ENCODE measurements around the gene CKB.

Gene CKB

DNA sequence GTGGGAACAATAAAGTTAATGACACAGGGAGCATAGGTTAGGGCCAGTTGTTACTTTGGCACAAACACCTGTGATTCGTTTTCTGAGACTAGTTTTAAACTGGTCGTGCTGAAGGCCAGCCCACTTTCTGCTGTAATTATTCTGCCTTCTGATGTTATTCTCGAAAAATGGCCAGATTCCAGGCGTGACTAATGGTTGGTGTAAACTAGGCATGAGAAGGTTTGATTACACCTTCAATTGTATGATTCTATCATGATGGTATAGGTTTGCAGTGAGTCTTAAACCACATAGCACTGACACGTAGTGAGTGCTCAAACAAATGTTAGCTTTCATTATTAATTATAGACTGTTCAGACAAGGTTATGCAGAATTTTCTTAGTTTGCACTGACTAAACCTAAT, 39.0 kb downstream of the CKB start:
- no peak for DNase-seq

DNA sequence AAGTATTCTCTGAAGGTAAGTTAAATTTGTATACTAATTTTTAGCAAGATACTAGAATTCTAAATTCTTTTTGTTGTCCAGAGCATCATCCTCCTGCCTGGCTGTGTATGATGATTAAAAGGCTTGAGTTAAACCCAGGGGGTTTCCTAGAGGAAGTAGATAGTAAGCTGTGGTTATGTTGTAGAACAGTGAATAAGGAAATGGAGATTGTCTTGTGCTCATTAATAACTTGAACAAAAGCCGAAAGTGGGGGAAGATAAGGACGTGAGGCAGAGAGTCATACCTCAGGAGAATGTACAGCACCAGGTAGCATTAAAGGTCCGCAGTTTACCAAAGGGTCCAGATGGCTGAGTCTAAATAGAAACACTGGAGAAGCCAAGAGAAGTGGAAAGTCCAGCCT, 42.0 kb downstream of the CKB start:
- DNase-seq, result no peak

DNA sequence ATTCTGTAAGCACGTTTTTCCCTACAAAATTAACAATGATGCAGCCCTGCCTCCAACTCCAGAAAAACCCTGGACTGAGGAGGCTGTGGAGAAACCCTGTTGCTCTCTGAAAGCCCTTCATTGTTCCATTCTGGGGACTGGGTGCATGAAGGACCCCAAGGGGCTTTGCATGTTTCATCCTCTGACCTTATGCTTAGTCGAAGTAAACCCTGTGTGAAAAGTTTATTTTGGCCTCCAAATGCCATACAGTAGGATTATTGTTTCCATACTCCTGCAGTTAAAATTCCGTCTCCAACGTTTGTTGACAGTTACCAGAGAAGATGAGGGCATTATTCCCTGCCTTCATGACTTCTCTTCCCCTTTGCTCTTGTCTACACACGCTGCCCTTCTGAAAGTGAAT, 46.0 kb downstream of the CKB start:
- DNase-seq, result no peak

DNA sequence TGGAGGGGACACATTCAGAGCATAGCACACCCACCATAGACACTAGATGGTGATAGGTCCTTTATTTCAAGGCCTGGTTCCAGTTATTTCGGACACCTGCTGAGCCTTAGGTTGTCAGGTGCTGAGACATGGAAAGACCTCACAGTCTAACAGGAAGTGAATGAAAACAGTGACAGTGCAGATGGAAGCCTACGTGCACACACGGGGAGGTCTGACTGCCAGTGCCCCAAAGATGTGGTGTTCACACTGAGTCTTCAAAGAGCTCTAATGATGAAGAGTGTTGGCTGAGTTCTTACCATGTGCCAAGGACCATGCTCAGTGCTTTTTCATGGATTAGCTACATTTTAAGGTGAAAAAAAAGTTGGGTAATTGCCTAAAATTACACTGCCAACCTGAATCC, 46.6 kb downstream of the CKB start:
- DNase-seq, result no peak

DNA sequence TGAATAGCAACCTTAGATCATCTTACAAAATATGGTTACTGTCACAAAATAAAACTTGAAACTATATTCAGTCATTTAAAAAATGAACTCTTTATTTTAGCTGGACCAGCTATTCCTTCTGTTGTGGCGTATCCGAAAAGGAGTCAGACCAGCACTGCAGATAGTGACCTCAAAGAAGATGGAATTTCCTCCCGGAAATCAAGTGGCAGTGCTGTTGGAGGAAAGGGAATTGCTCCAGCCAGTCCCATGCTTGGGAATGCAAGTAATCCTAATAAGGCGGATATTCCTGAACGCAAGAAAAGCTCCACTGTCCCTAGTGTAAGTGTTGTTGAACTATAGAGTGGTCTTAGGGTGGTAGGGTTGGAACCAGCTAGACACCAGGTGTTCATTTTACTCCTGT, 47.7 kb downstream of the CKB start:
- no peak for DNase-seq

DNA sequence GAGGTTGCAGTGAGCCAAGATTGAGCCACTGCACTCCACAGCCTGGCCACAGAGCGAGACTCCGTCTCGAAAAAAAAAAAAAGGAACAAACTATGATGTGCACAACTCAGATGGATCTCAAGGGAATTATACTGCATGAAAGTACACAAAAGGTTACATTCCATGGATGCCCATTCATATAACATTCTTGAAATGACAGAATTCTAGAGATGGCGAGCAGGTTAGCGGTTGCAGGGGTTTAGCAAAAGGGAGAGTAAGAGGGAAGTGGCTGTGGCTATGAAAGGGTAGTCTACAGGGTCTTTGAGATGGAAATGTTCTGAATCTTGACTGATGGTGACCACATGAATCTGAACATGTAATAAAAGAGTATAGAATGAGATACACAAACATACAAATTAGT, 49.7 kb downstream of the CKB start:
- DNase-seq, result no peak

Measured in hematopoietic multipotent progenitor cell treated with erythropoietin and hydrocortisone succinate and interleukin-3 and kit ligand, for 8 days (in vitro differentiated cells).